Prostate gland (tissue), 2 donors: ENCODE measurements around the gene TANC1. TPM values are rescaled to one million over a fixed set of nuclear protein-coding genes. Genes with fewer than 3 reads are reported as not detected.

Experiments used
- DNase-seq: peaks from one replicate; pipeline ENCODE4 v3.0.0-alpha.2; 2019; ENCODE audit warnings: low spot score
- H3K27ac ChIP-seq, 2 donors: fragments of 200-600 bp; sonication (generic); 2 replicates each; pipeline ENCODE4 v1.5.1; 2017 to 2019
- H3K27me3 ChIP-seq: fragments of 200-600 bp; sonication (generic); replicated peaks from 2 replicates; pipeline ENCODE4 v1.5.1; 2019; ENCODE audit not compliant: insufficient read depth
- H3K36me3 ChIP-seq, 2 donors: fragments of 200-600 bp; sonication (generic); 1 replicate in 1 of 2; 2 replicates in 1 of 2; pipeline versions ENCODE4 v1.5.1 to v1.8.1; 2017 to 2019
- H3K4me1 ChIP-seq: fragments of 200-600 bp; sonication (generic); replicated peaks from 2 replicates; pipeline ENCODE4 v1.5.1; 2019
- H3K4me3 ChIP-seq, 2 donors: fragments of 200-600 bp; sonication (generic); 2 replicates each; pipeline ENCODE4 v1.5.1; 2017 to 2019
- H3K9me3 ChIP-seq: fragments of 200-600 bp; sonication (generic); 2 replicates; pipeline ENCODE4 v1.5.1; 2017
- CTCF ChIP-seq, 4 experiments: fragments of 200-600 bp in 2 of 4; fragments of 450-650 bp in 2 of 4; sonication (generic) in 2 of 4; IDR thresholded peaks; 1 replicate in 3 of 4; 2 replicates in 1 of 4; pipeline ENCODE4 v1.5.1; 2016 to 2019; ENCODE audit warnings: antibody characterized with exemption in 4 of 4, mild to moderate bottlenecking in 2 of 4, moderate library complexity in 2 of 4
- POLR2A ChIP-seq: fragments of 450-650 bp; IDR thresholded peaks from one replicate; pipeline ENCODE4 v1.6.1; 2016; ENCODE audit warnings: antibody characterized with exemption, mild to moderate bottlenecking
- POLR2AphosphoS5 ChIP-seq: sonication (generic); formaldehyde crosslinking; IDR thresholded peaks from one replicate; pipeline ENCODE4 v1.6.1; 2017; ENCODE audit warnings: antibody characterized with exemption
- WGBS: methylation state at CpG from one replicate; pipeline ENCODE4 v1.1.5; 2018; 5-methylcytosine and 5-hydroxymethylcytosine counted together
- intact Hi-C: fragments of 100-400 bp; cut with DNase I; formaldehyde crosslinking; loops from one replicate; pipeline ENCODE4 v1.14.2; 2022
- total RNA-seq, 2 donors: library from RNA; depleted of rRNA; stranded (reverse); fragments of >200 nt; gene quantifications; one replicate each; pipeline ENCODE4 v1.1.0, GENCODE V29; 2016

Gene TANC1
- total RNA-seq, 2 donors from 2014 or later, result 33.5 to 39.7 TPM

- no peak for DNase-seq
Measured at GRCh38 chr2:159151198-159152127, 183.0 kb downstream of the TANC1 start.

GRCh38 chr2:159152128-159152778 is 183.8 kb downstream of the TANC1 start:
- Histone ChIP-seq H3K4me3 (no peak overlapping the region), H3K4me1 (peaks cover 4% of the 10 kb centered on the region), H3K27ac (no peak overlapping the region), H3K36me3 (no peaks in the 10 kb centered on the region), H3K27me3 (no peaks in the 10 kb centered on the region), H3K9me3 (no peaks in the 10 kb centered on the region)
- no peak for DNase-seq
- intact Hi-C loops, result no loop called here
- TF ChIP-seq POLR2A (no peak), CTCF (IDR thresholded peaks at IDR 0.05) (no peak), POLR2AphosphoS5 (no peak)
- WGBS, result 83% methylated on average over 4 of the region's 4 CpGs

More at GRCh38 chr2:159151198-159152127, 183.0 kb downstream of the TANC1 start:
- Histone ChIP-seq H3K9me3 (no peaks in the 10 kb centered on the region), H3K4me3 (no peak overlapping the region), H3K4me1 (no peaks in the 10 kb centered on the region), H3K27ac (no peak overlapping the region), H3K27me3 (no peaks in the 10 kb centered on the region), H3K36me3 (no peaks in the 10 kb centered on the region)
- 85% methylated on average over 5 of the region's 5 CpGs for WGBS
- intact Hi-C loops, result no loop called here
- no peak for TF ChIP-seq POLR2A
- no peak for TF ChIP-seq CTCF (IDR thresholded peaks at IDR 0.05)
- TF ChIP-seq POLR2AphosphoS5, result no peak

- Histone ChIP-seq H3K4me3 (no peak overlapping the region), H3K27me3 (no peaks in the 10 kb centered on the region), H3K4me1 (peaks cover 5% of the 10 kb centered on the region), H3K27ac (no peak overlapping the region), H3K36me3 (no peaks in the 10 kb centered on the region), H3K9me3 (no peaks in the 10 kb centered on the region)
- WGBS, result 66% methylated on average over 4 of the region's 4 CpGs
- DNase-seq, result no peak
- TF ChIP-seq CTCF (IDR thresholded peaks at IDR 0.05) (no peak), POLR2AphosphoS5 (no peak), POLR2A (no peak)
- intact Hi-C loops, result no loop called here
Measured at GRCh38 chr2:159153063-159153462, 184.6 kb downstream of the TANC1 start.

GRCh38 chr2:159153463-159153862 is 185.0 kb downstream of the TANC1 start:
- Histone ChIP-seq H3K27me3 (no peaks in the 10 kb centered on the region), H3K27ac (no peak overlapping the region), H3K4me1 (peaks cover 5% of the 10 kb centered on the region), H3K9me3 (no peaks in the 10 kb centered on the region), H3K4me3 (no peak overlapping the region), H3K36me3 (no peaks in the 10 kb centered on the region)
- TF ChIP-seq POLR2A (no peak), CTCF (IDR thresholded peaks at IDR 0.05) (no peak), POLR2AphosphoS5 (no peak)
- DNase-seq, result no peak
- 73% methylated on average over 4 of the region's 4 CpGs for WGBS
- intact Hi-C loops, result no loop called here
